GM12892 (cell line): ENCODE results near the gene BTRC.

ENCODE experiments used
- POLR2A ChIP-seq: IDR thresholded peaks from 2 replicates; pipeline ENCODE4 v1.6.1; 2011; ENCODE audit warnings: low read depth, low read length, control low read depth
- POLR2AphosphoS5 ChIP-seq: IDR thresholded peaks from 2 replicates; pipeline ENCODE4 v1.6.1; 2011; ENCODE audit warnings: low read depth, low read length, control low read depth
- TAF1 ChIP-seq: IDR thresholded peaks from 2 replicates; pipeline ENCODE4 v1.6.1; 2011; ENCODE audit warnings: low read depth, mild to moderate bottlenecking, control low read depth, low read length, borderline replicate concordance

- TF ChIP-seq POLR2A (no peak), POLR2AphosphoS5 (no peak), TAF1 (no peak)
Measured at GRCh38 chr10:101464599-101464998, 110.6 kb downstream of the BTRC start.
